Psoas muscle (tissue), 8 donors: ENCODE data around the gene KIAA0040. TPM values are rescaled to one million over a fixed set of nuclear protein-coding genes. Genes with fewer than 3 reads are reported as not detected.

Source experiments
- ATAC-seq, 4 donors: fragments of 200-7000 bp; cut with Tn5 transposase; one replicate each; pipeline ENCODE4 v1.9.1; 2020; ENCODE audit warnings: moderate library complexity in 3 of 4, mild to moderate bottlenecking in 2 of 4
- DNase-seq, 2 donors: peaks; one replicate each; pipeline ENCODE4 v3.0.0-alpha.2; 2020
- H3K27ac ChIP-seq: fragments of 200-600 bp; one replicate; pipeline ENCODE4 v1.8.0; 2022
- H3K27me3 ChIP-seq, 3 donors: fragments of 200-600 bp in 1 of 3; one replicate each; pipeline versions ENCODE4 v1.6.1 to v1.8.0; 2013 to 2022; ENCODE audit warnings: low read length in 2 of 3, mild to moderate bottlenecking in 2 of 3, moderate library complexity in 1 of 3; ENCODE audit not compliant: insufficient read depth in 3 of 3
- H3K36me3 ChIP-seq, 2 donors: fragments of 200-600 bp in 1 of 2; one replicate each; pipeline versions ENCODE4 v1.6.1 to v1.8.0; 2013 to 2022; ENCODE audit warnings: low read depth in 1 of 2, mild to moderate bottlenecking in 1 of 2, moderate library complexity in 1 of 2; ENCODE audit not compliant: insufficient read depth in 1 of 2
- H3K4me1 ChIP-seq: fragments of 200-600 bp; one replicate; pipeline ENCODE4 v1.8.0; 2022
- H3K4me3 ChIP-seq: fragments of 200-600 bp; one replicate; pipeline ENCODE4 v1.8.0; 2022; ENCODE audit warnings: mild to moderate bottlenecking
- H3K9me3 ChIP-seq: fragments of 200-600 bp; one replicate; pipeline ENCODE4 v1.8.0; 2022
- CTCF ChIP-seq: fragments of 200-600 bp; IDR thresholded peaks from one replicate; pipeline ENCODE4 v1.8.0; 2022; ENCODE audit warnings: antibody characterized with exemption
- WGBS, 3 donors: extraction: QIAGEN DNeasy Blood & Tissue Kit; methylation state at CpG; one replicate each; pipeline versions ENCODE4 v1.1.6 to v1.1.7; 2013; 5-methylcytosine and 5-hydroxymethylcytosine counted together
- intact Hi-C, 2 donors: fragments of 100-400 bp; cut with DNase I; formaldehyde crosslinking; loops; one replicate each; pipeline versions ENCODE4 v1.11.0 to v1.14.2; 2022
- polyA plus RNA-seq, 3 donors: library from polyadenylated mRNA; stranded (reverse); fragments of 200-250 nt; gene quantifications; one replicate each; pipeline ENCODE4 v1.2.3, GENCODE V29; 2013
- total RNA-seq, 4 donors: library from RNA; stranded (reverse); fragmentation: NEBNext Ultra II Directional in 2 of 4; extraction: Animal tissue kit (Norgen Biotek cat#: 25700) in 2 of 4; gene quantifications; one replicate each; pipeline versions ENCODE4 v1.2.1 to v1.2.4, GENCODE V29; 2021 to 2023
- donor health status: healthy with polysubstance abuse.
- donor health status: DM: no; HTN: no; CAD: no; lungs with moderate emphysema.
- donor health status: Bipolar disorder and iron deficiency.
- donor health status: healthy.
- donor health status: DM: yes; HTN: yes; CAD: no.
- donor health status: DM: no; HTN: no; CAD: no.
- donor health status: DM: no; HTN: no; CAD: no.
- donor health status: DM: yes; HTN: yes; CAD: no.

The KIAA0040 gene
- total and polyA plus RNA-seq, 7 donors, result 5.7 to 48.0 (median 11.0) TPM

DNA sequence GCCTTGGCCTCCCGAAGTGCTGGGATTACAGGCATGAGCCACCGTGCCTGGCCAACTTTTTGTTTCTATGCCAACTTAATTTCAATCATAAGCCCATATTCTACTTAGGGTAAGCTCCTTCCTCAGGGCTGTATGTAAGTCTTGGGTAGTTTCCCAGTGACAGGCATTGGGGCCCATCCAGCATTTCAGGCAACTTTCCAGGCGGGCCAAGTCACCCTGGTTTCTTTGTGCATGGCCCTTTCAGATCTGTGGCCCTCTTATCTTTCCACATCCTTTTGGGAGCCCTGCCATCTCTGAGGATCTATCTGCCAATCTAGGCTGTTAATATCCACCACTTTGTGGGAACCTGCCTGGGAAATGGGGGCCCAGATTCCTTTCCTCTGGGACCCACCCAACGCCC is 66.2 kb downstream of the KIAA0040 start:
- DNase-seq, result no peak
- Histone ChIP-seq H3K4me3 (no peak overlapping the region), H3K27me3 (no peaks in the 10 kb centered on the region), H3K9me3 (no peaks in the 10 kb centered on the region), H3K36me3 (no peaks in the 10 kb centered on the region), H3K27ac (no peak overlapping the region), H3K4me1 (no peaks in the 10 kb centered on the region)
- ATAC-seq, result no peak
- intact Hi-C loops, result no loop called here
- TF ChIP-seq CTCF, result no peak
- 47 to 56% (median 51%) methylated on average over 4 of the region's 4 CpGs for whole genome bisulfite sequencing, 3 donors

DNA sequence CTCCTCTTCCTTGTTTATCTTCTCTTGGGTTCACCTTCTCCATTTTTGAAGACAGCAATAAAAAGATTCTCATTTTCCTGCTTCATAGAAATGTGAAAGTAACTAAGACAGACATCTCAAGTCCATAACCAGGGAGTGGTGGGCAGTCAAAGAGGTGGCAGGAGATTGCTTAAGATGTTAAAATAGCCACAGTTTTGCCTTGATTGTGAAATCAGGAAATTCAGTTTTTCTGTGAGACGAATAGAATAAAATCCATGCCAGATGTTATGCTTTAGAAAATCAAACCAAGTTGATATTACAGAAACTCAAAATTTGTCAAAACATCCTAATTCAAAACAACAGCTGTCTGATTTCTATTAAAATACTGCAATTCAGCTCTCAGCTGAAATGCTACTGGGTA is 67.7 kb downstream of the KIAA0040 start:
- H3K9me3 ChIP-seq, result no peaks in the 10 kb centered on the region
- H3K27me3 ChIP-seq, result no peaks in the 10 kb centered on the region
- intact Hi-C loops, result loop anchor here in 1 of 2 donors (1.0 to 5.0 kb wide), 2 partner anchors 96 to 358 kb away; no protein-coding TSS in a partner anchor
- DNase-seq (no peak), ATAC-seq (peak in 1 of 4 donors; percentile 41)
- no peak for TF ChIP-seq CTCF
- no peak overlapping the region for H3K4me3 ChIP-seq
- no peaks in the 10 kb centered on the region for H3K4me1 ChIP-seq
- WGBS, 3 donors, result 19 to 32% (median 25%) methylated on average over 1 of the region's 1 CpG
- H3K27ac ChIP-seq, result no peak overlapping the region
- H3K36me3 ChIP-seq, result no peaks in the 10 kb centered on the region

DNA sequence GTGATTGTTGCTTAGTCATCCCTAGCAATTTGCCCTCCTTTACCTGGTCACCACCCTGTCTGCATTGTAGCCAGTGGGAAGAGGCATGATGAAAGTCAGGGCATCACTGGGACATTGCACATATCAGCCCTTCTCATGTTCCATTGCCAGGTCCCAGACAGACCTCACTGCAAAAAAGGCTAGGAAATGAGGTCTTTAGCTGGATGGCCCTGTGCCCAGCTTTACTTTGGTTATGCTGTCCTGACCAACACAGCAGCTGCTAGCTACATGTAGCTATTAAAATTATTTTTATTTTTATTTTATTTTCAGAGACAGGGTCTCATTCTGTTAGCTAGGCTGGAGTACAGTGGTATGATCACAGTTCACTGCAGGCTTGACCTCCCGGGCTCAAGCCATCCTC is 72.1 kb downstream of the KIAA0040 start:
- no peaks in the 10 kb centered on the region for H3K9me3 ChIP-seq
- intact Hi-C loops, result loop anchor here in 1 of 2 donors (5.0 kb wide), 1 partner anchor 353 kb away; no protein-coding TSS in a partner anchor
- no peak overlapping the region for H3K4me3 ChIP-seq
- DNase-seq (no peak), ATAC-seq (no peak)
- H3K36me3 ChIP-seq, result no peaks in the 10 kb centered on the region
- no peak overlapping the region for H3K27ac ChIP-seq
- H3K4me1 ChIP-seq, result no peaks in the 10 kb centered on the region
- WGBS, 3 donors, result 52 to 75% (median 63%) methylated on average over 1 of the region's 1 CpG
- no peaks in the 10 kb centered on the region for H3K27me3 ChIP-seq
- TF ChIP-seq CTCF, result no peak

DNA sequence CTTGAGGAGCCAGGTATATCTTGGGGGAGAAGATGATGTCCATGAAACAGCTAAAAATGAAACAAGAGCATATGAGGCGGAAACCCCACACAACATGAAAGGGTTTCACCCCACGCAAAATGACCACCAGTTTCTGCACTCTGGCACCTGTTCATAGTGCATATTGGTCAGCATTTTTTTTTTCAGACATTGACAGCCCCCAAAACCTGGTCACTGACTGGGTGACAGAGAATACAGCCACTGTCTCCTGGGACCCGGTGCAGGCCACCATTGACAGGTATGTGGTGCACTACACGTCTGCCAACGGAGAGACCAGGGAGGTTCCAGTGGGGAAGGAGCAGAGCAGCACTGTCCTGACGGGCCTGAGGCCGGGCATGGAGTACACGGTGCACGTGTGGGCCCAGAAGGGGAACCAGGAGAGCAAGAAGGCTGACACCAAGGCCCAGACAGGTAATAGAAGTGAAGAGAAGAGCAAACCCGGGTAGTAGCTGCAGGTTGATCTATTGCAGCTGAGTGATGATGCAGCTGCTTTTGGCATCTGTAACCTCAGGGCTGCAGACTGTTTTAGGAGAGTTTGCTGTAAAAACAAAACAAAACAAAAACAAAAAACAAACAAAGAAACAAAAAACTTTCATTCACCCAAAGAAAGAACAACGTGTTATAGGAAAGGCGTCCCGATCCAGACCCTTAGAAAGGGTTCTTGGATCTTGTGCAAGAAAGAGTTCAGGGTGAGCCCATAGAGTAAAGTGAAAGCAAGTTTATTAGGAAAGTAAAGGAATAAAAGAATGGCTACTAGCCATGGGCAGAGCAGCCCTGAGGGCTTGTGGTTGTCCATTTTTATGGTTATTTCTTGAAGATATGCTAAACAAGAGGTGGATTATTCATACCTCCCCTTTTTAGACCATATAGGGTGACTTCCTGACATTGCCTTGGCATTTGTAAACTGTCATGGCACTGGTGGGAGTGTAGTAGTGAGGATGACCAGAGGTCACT is 73.9 kb downstream of the KIAA0040 start:
- H3K4me3 ChIP-seq, result no peak overlapping the region
- ATAC-seq (no peak), DNase-seq (no peak)
- no peaks in the 10 kb centered on the region for H3K9me3 ChIP-seq
- H3K4me1 ChIP-seq, result no peaks in the 10 kb centered on the region
- TF ChIP-seq CTCF, result no peak
- intact Hi-C loops, result no loop called here
- H3K27ac ChIP-seq, result no peak overlapping the region
- no peaks in the 10 kb centered on the region for H3K36me3 ChIP-seq
- WGBS, 3 donors, result 80 to 87% (median 81%) methylated on average over 13 of the region's 13 CpGs
- peaks cover 0 to 4% (median 0%) of the 10 kb centered on the region in 3 donors for H3K27me3 ChIP-seq
